GM18907 (cell line): ENCODE results near the gene POC1B.

ENCODE experiments used
- ATAC-seq: cut with Tn5 transposase; IDR thresholded peaks from one replicate; pipeline ENCODE4 v1.9.1; 2021; ENCODE audit warnings: mild to moderate bottlenecking, moderate library complexity; ENCODE audit not compliant: unreplicated experiment

Gene POC1B

DNA sequence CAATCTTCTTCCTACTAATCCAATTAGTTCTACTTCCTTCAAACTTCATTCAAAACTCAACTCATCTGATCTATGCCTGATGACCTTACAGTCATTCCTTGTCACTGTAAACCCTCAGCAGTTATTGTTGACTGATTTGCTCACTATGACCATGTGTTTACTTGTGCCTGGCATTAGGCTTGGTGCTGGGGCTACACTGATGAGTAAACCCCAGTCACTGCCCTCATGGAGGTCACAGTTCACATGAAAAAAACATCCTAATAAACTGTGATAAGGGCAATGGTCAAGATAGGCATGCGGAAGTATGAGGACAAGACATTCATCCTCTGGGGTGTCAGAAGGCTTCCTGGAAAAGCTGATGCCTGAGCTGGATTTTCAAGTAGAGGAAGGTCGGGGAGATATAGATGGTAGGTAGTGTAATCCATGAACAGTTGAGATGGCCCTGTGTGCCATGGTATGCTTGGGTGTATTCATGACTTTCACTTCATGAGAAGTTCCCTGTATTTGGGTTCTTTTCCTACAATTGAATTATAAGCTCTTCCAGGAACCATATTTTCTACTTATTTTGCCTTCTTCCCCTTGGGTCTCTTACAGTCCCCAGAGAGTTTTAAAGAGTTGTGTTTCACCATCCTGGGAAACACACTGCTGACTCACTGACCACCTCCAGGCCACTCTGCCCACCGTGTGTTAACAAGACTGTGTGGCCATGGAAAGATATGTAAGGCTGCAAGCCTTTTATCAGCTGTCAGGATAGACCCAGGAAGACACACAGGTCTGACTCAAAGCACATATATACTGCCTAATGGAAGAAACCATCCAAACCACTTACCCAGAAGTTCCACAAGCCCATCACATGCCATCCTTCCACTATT, 134.8 kb downstream of the POC1B start:
- no peak for ATAC-seq

DNA sequence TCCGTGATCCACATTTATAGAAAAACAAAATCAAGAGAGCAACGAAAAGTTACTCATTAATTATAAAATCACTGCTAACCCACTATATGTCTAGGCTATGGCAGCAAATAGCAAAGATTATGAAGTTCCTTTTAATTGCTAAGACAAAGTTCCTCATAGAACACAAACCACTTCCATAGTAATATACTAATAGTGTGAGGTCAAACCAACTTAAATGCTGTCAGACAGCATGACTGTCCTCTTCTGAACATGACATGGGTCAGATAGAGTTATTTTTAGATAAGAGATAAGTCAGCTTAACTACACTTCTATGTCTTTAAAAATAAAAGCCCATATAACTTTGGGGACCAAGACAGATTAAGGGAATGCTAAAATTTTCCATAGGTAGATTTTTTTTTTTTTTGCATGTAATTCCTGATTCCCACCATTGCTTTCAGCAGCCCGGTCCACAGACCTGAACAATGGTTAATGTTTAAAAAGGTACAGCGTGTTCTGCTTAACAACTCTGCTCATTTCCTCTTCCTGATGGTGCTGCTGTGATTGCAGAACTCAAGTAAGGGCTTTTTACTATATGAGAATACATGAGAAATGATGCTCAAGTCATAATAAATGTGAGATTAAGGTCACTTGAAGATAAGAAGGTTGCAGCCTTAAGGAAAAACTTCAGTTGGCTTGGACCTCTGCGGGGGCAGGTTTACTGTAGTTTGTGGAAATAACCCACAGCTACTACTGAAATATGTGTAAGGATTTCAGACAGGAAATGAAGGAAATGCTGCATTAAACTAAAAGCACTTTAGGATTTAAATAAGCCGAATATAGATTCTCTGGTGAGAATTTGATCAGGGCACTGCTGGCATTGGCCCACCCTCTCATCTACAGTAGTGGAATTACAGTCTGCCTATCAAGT, 135.8 kb downstream of the POC1B start:
- ATAC-seq: peak; percentile 93

DNA sequence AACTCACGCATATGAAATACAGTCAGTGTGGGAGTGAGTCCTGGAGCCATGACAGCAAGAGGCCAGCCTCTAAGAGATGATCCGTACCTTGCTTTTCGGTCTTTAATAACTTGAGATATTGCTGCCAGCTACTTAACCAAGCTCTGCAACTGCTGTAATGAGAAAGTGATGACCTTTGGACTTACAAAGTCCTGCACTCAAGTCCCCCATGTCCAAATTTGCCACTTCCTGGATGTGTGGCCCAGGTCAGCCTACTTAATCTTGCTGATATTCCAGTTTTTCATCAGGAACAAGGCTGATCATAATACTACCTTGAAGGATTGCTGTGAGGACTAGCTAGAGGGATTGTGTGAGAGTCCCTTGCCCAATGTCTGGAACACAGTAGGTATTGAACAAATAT, 139.7 kb downstream of the POC1B start:
- ATAC-seq: no peak

DNA sequence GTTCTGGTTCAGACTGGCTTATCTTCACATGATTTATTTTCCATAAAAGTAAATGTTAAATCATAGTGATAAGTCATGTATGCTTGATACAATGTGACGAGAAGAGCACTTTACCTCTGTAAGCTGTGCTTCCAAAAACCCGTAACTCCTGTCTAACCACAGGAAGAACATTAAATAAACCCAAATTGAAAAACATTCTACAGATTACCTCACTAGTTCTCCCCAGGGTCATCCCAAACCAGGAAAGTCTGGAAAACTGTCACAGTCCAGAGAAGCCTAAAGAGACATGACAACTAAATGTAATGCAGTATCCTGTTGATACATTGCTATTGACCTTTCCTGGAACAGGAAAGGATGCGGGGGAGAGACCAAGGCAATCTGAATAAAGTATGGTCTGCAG, 141.0 kb downstream of the POC1B start:
- ATAC-seq: no peak

DNA sequence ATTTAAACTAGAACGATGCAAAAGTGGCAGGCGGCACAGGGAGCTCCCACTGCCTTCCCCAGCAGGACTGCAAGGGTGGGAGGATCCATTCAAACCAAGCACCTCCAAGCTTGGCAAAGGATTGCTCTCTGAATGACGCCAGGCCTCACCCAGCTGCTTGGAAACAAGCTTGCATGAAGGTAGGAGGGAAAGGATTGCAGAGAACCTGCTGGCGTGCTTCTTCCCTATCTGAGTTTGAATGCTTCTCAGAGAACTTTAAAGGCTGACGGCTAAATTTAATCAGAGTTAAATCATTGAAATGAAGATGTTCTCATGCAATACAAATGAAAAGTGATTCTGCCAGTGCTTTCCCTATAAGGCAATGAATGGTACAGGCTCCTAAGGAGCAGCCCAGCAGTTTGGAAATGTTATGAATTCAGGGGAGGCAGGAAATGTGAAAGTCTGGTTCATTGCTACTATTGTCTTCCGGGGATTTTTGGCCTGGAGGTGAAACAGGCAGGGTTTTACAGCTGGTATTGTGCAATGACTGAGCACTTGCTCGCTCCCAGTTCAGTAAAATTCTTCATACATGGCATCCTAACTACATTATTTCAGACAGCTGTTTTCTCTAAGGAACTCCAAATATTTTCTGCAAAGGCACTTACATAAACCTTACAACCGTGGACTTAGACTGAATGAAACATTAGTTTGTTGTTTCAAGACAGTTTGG, 141.6 kb downstream of the POC1B start:
- ATAC-seq: no peak

DNA sequence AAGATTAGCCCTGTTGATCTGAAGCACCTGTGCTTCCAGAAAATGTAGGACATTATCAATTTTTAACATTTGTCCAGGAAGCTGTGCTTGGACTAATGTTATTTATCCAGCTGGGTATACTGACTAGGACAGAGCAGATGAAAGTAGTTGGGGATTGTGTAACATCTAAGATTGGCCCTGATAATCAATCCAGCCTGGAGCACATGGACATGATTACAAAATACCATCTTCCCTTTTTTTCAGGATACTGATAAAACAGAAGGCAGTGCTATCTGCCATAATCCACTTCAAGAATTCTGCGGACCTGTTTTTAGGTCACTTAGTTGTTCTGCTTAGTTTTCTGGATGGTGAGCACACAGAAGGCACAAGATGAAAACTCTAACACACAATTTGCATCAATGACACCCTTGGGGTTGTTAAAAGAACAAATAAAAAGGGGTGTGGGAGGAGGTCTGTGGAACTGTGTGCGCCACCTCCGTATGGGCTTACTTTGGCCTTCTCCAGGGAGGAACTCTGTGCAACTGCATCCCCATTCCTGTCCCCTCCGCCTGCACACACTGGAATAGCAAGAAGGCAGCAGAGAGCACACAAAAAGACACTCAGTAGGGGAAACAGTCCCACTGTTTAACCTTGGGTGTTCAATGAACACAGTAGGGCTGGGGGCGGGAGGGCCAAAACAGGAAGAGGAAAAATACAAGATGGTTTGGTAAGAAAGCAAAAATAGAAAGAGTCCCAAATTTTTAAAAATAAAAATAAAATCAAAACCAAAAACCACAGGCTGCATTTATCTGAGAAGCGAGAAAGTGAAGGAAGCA, 142.4 kb downstream of the POC1B start:
- no peak for ATAC-seq

DNA sequence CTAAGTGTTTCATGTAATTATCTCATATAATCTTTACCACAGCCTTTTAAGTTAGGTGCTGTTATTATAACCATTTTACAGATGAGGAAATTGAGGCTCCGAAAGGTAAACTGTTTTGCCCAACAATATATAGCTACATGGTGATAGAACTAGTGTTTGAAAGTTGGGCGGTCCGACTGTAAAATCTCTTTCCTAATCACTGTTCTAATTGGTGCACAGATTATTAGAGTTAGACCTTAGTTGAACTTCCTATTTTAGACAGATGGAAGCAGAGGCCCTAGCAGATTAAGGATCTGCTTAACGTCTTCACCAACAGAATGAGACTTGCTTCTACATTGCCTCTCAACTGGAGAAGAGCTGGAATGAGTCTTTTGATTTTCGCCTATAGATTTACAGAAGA, 143.5 kb downstream of the POC1B start:
- ATAC-seq: no peak

DNA sequence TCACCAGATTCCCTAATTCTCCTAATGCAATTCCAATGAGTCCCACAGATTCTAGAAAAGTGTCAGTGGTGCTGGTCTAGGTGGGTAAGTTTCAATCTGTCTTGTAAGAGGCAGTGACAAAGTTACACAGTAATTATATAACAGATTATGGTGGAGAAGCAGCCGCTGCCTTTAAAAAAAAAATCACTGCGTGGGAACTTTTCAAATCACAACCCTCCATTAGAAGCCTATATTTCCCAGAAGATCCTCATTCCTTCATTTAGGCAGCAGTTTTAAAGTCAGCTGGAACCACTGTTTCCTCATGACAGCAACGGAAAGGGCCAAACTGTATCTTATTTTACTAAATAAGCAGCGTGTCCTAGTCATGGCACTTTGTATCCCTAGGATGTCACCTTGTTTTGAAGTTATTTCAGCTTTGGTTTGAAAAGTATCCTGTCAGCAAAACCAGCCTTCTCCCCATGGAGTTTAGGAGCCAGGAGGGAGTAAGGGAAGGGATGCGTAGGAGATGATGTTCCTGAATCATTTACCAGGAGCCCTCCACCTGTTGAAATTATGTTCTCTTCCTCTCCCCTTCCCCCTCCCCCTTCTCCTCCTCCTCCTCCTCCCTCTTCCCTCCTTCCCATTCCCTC, 145.9 kb downstream of the POC1B start:
- ATAC-seq: no peak

DNA sequence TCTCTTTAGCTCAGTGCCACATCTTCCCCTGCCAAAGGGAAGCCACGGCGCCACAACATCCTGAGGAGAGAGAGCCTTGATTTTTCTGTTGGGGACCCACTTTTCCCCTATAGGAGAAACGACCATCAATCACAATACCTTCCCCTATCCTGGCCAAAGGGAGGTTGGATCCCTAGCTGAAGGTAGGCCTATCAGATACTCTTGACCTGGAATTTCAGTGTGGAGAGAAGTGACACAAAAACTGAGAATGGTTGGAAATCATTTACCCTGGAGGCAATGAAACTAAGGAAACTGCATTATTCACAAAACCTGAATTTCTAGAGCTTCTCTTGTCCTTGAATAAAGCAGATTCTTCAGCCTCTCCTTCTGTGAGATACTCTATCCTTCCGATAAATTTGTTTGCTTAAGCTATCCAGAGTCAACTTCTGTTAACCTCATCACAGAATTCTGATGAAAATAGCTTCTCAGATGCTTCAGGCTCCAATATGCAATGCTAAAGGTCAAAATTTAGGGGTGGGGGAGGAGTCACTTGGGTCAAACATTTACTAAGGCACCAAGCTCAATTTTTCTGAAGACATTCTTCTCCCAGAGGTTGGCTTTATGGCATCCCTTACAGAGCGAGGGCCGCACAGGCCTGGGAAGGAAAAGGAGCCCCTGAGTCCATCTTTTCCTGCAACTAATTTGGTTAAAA, 146.6 kb downstream of the POC1B start:
- ATAC-seq: no peak

DNA sequence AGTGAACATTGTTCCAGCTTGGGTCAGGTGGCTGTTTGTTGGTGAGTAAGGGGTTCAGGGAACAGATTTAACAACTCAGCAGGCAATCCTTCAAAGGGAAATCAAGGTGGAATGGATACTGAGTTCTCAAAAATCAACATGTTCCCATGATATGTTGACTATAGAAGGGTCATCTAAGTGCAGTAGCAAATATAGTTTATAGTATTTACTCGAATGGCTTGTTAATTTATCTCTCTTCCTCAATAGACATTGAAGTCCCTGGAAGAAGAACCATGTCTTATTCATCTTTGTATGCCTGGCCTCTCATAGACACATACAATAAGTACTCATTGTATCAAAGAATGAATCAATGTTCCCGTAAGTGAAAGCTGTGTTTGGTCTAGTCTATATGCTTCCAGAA, 149.0 kb downstream of the POC1B start:
- no peak for ATAC-seq

DNA sequence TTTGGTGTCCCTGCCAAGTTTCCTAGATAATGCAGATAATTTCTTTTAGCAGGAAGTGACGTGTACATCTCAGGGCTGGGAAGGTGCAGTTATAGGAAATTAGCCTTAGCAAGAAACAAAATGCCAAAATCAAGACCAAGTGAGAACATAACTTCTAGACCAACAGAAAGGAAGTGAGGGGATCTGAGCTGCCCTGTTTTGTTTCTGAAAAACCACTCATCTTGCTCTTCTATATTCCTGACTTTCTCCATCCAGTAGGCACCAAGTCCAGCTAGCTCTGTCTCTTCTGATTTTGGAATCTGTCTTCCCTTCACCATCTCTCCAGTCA, 149.7 kb downstream of the POC1B start:
- ATAC-seq: no peak

DNA sequence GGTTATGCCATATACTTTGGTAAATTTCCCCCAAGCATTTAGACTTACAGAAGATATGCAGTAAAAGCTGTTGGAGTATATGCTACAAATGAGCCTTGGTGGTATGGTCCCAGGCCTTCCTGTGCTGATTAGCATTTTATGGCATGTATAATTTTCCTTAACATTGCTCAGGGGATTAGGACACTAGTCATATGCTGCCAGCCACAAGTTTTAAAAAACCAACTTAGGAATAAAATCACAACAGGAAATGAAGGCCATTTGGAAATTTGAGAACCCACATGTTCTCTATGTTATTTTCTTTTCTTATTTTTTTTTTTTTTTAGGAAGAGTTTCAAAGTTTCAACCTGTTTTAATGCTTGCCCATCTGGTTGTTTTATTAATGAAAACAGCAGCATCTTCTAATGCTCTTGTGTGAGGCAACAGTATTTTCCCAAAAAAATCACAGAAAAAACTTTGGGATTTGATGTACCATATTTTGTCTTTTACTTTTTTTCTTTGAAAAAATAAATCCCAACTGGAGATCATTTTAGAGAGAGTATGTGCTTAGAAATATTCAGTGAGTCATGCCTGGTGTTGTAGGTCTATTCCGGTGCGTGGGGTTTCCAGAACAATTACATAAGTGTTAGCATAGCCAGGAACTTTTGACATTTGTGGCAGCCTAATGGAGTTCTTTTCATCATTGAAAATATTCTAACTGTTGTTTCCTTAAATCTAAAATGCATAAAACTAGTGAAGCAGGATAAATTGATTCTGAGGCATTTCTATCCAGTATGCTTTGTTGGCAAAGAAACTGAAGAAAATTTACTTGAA, 151.9 kb downstream of the POC1B start:
- ATAC-seq: no peak

DNA sequence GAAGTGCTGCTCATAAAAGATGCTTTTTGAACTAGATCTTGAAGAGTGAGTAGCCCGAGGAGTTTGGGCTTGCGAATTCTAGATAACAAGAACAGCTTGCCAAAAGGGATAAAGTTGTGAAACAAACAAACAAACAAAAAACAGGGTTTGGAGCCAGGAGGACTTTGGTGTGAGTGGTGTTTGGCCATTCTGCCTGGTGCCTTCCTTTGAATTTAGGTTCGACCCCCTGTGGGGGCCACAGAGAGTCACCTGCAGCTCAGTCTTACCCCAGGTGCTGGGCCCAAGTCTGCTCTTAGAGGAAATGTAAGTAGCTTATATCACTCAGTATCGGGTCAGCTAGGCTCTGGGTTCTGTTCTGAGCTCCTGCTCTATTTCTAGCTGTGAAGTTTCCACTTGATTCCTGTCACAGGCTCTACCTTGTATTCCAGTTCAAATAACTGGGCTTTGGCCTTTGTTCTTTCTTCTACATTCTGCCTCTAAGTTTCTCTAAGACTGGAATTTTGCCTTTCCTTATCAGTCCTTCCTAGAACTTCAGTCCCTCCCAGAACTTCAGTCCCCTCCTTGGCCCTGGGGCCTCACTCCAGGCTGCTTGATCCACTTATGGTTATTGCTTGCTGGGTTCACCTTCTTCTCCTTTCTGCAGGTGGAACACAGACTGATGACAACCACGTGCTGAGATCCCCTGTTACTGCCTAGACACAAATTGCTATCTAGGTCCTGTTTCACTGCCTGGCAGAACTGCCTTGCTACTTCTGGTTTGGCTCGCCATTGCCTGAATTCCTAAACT, 153.1 kb downstream of the POC1B start:
- ATAC-seq: no peak

DNA sequence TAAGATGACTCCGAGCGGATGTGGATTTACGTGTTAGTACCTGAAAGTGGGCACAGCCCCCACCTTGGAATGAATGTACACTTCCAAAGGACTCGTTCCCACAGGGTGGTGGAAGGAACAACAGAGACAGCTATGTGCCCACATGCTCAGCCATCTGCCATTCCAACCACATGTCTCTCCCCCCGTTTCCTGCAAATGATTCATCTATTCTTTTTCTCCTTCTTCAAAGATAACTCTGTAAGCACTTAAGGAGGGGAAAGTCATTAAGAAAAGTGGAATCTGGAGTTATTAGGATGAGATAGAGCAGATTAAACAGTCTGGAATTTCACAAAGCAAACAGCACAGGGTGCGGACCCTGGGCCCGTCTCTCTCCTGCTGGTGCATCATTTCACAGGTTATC, 155.0 kb downstream of the POC1B start:
- no peak for ATAC-seq

DNA sequence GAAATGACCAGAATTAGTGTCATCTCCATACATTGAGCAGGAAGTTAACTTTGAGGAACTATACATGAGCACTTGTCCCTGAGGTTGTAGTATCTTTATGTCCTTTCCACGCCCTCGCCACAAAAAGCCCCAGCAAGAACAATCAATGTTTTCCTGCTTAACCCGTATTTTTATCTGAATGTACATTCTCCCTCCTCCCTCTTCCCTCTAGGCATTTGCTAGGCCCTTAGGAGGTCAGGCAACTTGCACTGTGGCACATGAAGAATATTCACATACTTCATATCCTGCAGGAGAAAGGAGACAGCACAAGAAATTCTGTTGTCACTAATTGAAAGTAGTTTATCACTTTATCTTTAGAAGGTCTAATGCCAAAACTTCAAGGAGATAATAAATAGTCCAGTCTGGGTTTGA, 155.4 kb downstream of the POC1B start:
- ATAC-seq: no peak
